Activated CD4-positive, alpha-beta memory T cell treated with anti-CD3 and anti-CD28 coated beads, Interleukin-2, amount 10 ng/mL, durations not matched to agents 7 days and 5 days (primary cell): ENCODE data around the gene NUTM1. TPM values are rescaled to one million over a fixed set of nuclear protein-coding genes. Genes with fewer than 3 reads are reported as not detected.

ENCODE experiments used
- CTCF ChIA-PET: fragments of 350-600 bp; sonication (Branson Sonifier 250); formaldehyde crosslinking; loops from one replicate; lab custom pipeline; 2021; ENCODE audit warnings: antibody characterized with exemption, inconsistent platforms; lab: Charles Lee
- POLR2A ChIA-PET: fragments of 350-600 bp; sonication (Branson Sonifier 250); formaldehyde crosslinking; loops from one replicate; lab custom pipeline; 2021; ENCODE audit warnings: antibody characterized with exemption; lab: Charles Lee
- DNase-seq: peaks from one replicate; pipeline ENCODE4 v3.0.0-alpha.2; 2020
- H3K27ac Mint-ChIP-seq: one replicate; pipeline ENCODE4 v1.8.0; 2021; ENCODE audit warnings: mild to moderate bottlenecking, mixed read lengths
- H3K27me3 Mint-ChIP-seq: one replicate; pipeline ENCODE4 v1.8.0; 2021; ENCODE audit warnings: mixed read lengths
- H3K36me3 Mint-ChIP-seq: one replicate; pipeline ENCODE4 v1.8.0; 2021; ENCODE audit warnings: low read depth, mixed read lengths
- H3K4me1 Mint-ChIP-seq: one replicate; pipeline ENCODE4 v1.8.0; 2021; ENCODE audit warnings: mixed read lengths
- H3K4me3 Mint-ChIP-seq: one replicate; pipeline ENCODE4 v1.8.0; 2021; ENCODE audit warnings: mild to moderate bottlenecking, mixed read lengths
- H3K9me3 Mint-ChIP-seq: one replicate; pipeline ENCODE4 v1.8.0; 2021; ENCODE audit warnings: mixed read lengths
- total RNA-seq, 2 experiments: library from RNA; stranded (reverse); gene quantifications; one replicate each; pipeline ENCODE4 v1.2.3, GENCODE V29; 2021

Gene NUTM1
- total RNA-seq, 2 experiments from 2014 or later, result not detected

- no peaks in the 10 kb centered on the region for H3K9me3 Mint-ChIP-seq
- ChIA-PET CTCF (interaction anchor here (0.7 to 4.6 kb wide), 8 partner anchors 9 to 119 kb away, joined by 3 to 31 read pairs (median 12); partner anchors contain the start of genes KATNBL1, LPCAT4, NOP10 and NUTM1), POLR2A (interaction anchor here (1.4 to 7.0 kb wide), 6 partner anchors 8 to 254 kb away, joined by 5 to 79 read pairs (median 13); partner anchors contain the start of genes GOLGA8B, LPCAT4, NOP10 and NUTM1)
- H3K36me3 Mint-ChIP-seq, result peaks cover 10% of the 10 kb centered on the region
- H3K27me3 Mint-ChIP-seq, result no peaks in the 10 kb centered on the region
- peaks cover 64% of the 10 kb centered on the region for H3K4me1 Mint-ChIP-seq
- H3K4me3 Mint-ChIP-seq, result no peak overlapping the region
- DNase-seq, result no peak
- peak overlapping the region; percentile 60 for H3K27ac Mint-ChIP-seq
Measured at GRCh38 chr15:34329006-34329405, 14.1 kb upstream of the NUTM1 start.

- DNase-seq, result no peak
Measured at GRCh38 chr15:34330279-34330678, 12.8 kb upstream of the NUTM1 start.

GRCh38 chr15:34331809-34332208 is 11.3 kb upstream of the NUTM1 start:
- ChIA-PET POLR2A (no interaction called here), CTCF (interaction anchor here (1.6 to 2.8 kb wide), 2 partner anchors 36 to 256 kb away, joined by 7 to 10 read pairs; partner anchors contain the start of gene LPCAT4)
- no peak for DNase-seq

More at GRCh38 chr15:34330279-34330678, 12.8 kb upstream of the NUTM1 start:
- Mint-ChIP-seq H3K4me3 (no peak overlapping the region), H3K36me3 (peaks cover 10% of the 10 kb centered on the region), H3K4me1 (peaks cover 74% of the 10 kb centered on the region), H3K9me3 (no peaks in the 10 kb centered on the region), H3K27me3 (no peaks in the 10 kb centered on the region), H3K27ac (no peak overlapping the region)
- ChIA-PET POLR2A (interaction anchor here (0.6 to 7.0 kb wide), 4 partner anchors 7 to 37 kb away, joined by 4 to 79 read pairs (median 16); partner anchors contain the start of genes LPCAT4, NOP10, NUTM1 and SLC12A6), CTCF (interaction anchor here (1.0 to 4.6 kb wide), 8 partner anchors 8 to 258 kb away, joined by 3 to 31 read pairs (median 10); partner anchors contain the start of genes KATNBL1, LPCAT4, NOP10 and NUTM1)

GRCh38 chr15:34332553-34333120 is 10.5 kb upstream of the NUTM1 start:
- Mint-ChIP-seq H3K4me1 (peaks cover 79% of the 10 kb centered on the region), H3K9me3 (no peaks in the 10 kb centered on the region), H3K36me3 (peaks cover 12% of the 10 kb centered on the region), H3K27ac (peak overlapping the region; percentile 75), H3K27me3 (no peaks in the 10 kb centered on the region), H3K4me3 (no peak overlapping the region)
- no peak for DNase-seq
- CTCF ChIA-PET, result interaction anchor here (1.1 to 2.8 kb wide), 2 partner anchors 35 to 92 kb away, joined by 5 to 10 read pairs; partner anchors contain the start of gene LPCAT4
- POLR2A ChIA-PET, result interaction anchor here (1.4 kb wide), 1 partner anchor 14 kb away, joined by 4 read pairs; no protein-coding TSS in a partner anchor

More at GRCh38 chr15:34331809-34332208, 11.3 kb upstream of the NUTM1 start:
- Mint-ChIP-seq H3K27ac (peak overlapping the region; percentile 75), H3K4me1 (peaks cover 83% of the 10 kb centered on the region), H3K36me3 (peaks cover 10% of the 10 kb centered on the region), H3K27me3 (no peaks in the 10 kb centered on the region), H3K9me3 (no peaks in the 10 kb centered on the region), H3K4me3 (peak overlapping the region; percentile 0)

GRCh38 chr15:34334672-34335071 is 8.4 kb upstream of the NUTM1 start:
- Mint-ChIP-seq H3K36me3 (peaks cover 12% of the 10 kb centered on the region), H3K4me3 (peak overlapping the region; percentile 96), H3K4me1 (peaks cover 68% of the 10 kb centered on the region), H3K9me3 (no peaks in the 10 kb centered on the region), H3K27me3 (no peaks in the 10 kb centered on the region), H3K27ac (peak overlapping the region; percentile 95)
- DNase-seq, result no peak
- CTCF ChIA-PET, result interaction anchor here (0.6 to 2.8 kb wide), 3 partner anchors 8 to 253 kb away, joined by 3 to 10 read pairs (median 4); partner anchors contain the start of gene LPCAT4
- POLR2A ChIA-PET, result interaction anchor here (1.4 to 8.2 kb wide), 2 partner anchors 8 to 33 kb away, joined by 4 to 92 read pairs; partner anchors contain the start of genes LPCAT4, NOP10 and NUTM1

GRCh38 chr15:34335176-34336032 is 7.7 kb upstream of the NUTM1 start:
- H3K27me3 Mint-ChIP-seq, result no peaks in the 10 kb centered on the region
- CTCF ChIA-PET, result interaction anchor here (1.1 to 5.3 kb wide), 3 partner anchors 31 to 248 kb away, joined by 3 to 42 read pairs (median 21); partner anchors contain the start of genes GOLGA8B and LPCAT4
- POLR2A ChIA-PET, result interaction anchor here (1.1 to 8.2 kb wide), 4 partner anchors 8 to 252 kb away, joined by 3 to 92 read pairs (median 50); partner anchors contain the start of genes GOLGA8B and LPCAT4

GRCh38 chr15:34336231-34336990 is 6.7 kb upstream of the NUTM1 start:
- Mint-ChIP-seq H3K36me3 (peaks cover 22% of the 10 kb centered on the region), H3K9me3 (no peaks in the 10 kb centered on the region), H3K4me1 (peaks cover 69% of the 10 kb centered on the region), H3K4me3 (peak overlapping the region; percentile 96), H3K27ac (peak overlapping the region; percentile 95), H3K27me3 (no peaks in the 10 kb centered on the region)
- no peak for DNase-seq
- ChIA-PET POLR2A (interaction anchor here (0.6 to 8.2 kb wide), 12 partner anchors 9 to 652 kb away, joined by 3 to 92 read pairs (median 7); partner anchors contain the start of genes EMC7, GOLGA8B, KATNBL1 and LPCAT4), CTCF (interaction anchor here (1.0 to 5.3 kb wide), 6 partner anchors 8 to 251 kb away, joined by 3 to 42 read pairs (median 16); partner anchors contain the start of genes GOLGA8B and LPCAT4)

More at GRCh38 chr15:34335176-34336032, 7.7 kb upstream of the NUTM1 start:
- DNase-seq, result no peak
- H3K4me1 Mint-ChIP-seq, result peaks cover 68% of the 10 kb centered on the region
- H3K36me3 Mint-ChIP-seq, result peaks cover 19% of the 10 kb centered on the region
- H3K27ac Mint-ChIP-seq, result peak overlapping the region; percentile 95
- peak overlapping the region; percentile 96 for H3K4me3 Mint-ChIP-seq
- no peaks in the 10 kb centered on the region for H3K9me3 Mint-ChIP-seq

GRCh38 chr15:34336991-34337556 is 6.0 kb upstream of the NUTM1 start:
- Mint-ChIP-seq H3K4me1 (peaks cover 69% of the 10 kb centered on the region), H3K27me3 (no peaks in the 10 kb centered on the region), H3K36me3 (peaks cover 24% of the 10 kb centered on the region), H3K4me3 (peak overlapping the region; percentile 96), H3K9me3 (no peaks in the 10 kb centered on the region), H3K27ac (peak overlapping the region; percentile 95)
- DNase-seq, result peak; percentile 37
- ChIA-PET POLR2A (interaction anchor here (1.0 to 8.2 kb wide), 21 partner anchors 10 to 653 kb away, joined by 3 to 92 read pairs (median 6); partner anchors contain the start of genes EMC4, EMC7, GOLGA8B and KATNBL1), CTCF (interaction anchor here (0.9 to 5.3 kb wide), 6 partner anchors 9 to 250 kb away, joined by 3 to 42 read pairs (median 16); partner anchors contain the start of gene LPCAT4)

GRCh38 chr15:34337557-34338306 is 5.4 kb upstream of the NUTM1 start, which contains the start of gene SLC12A6:
Gene SLC12A6 (minus strand): TSS chr15:34337781. CDS start chr15:34336680, 1,101 bp downstream.
- peaks cover 25% of the 10 kb centered on the region for H3K36me3 Mint-ChIP-seq
- peak; percentile 91 for DNase-seq
- POLR2A ChIA-PET, result interaction anchor here (0.7 to 8.2 kb wide), 24 partner anchors 11 to 653 kb away, joined by 3 to 92 read pairs (median 6); partner anchors contain the start of genes AVEN, EMC4, EMC7 and GOLGA8B
- H3K27ac Mint-ChIP-seq, result peak within 1 kb of the TSS; percentile 95
- no peaks in the 10 kb centered on the region for H3K27me3 Mint-ChIP-seq
- H3K4me3 Mint-ChIP-seq, result peak within 1 kb of the TSS; percentile 96
- peaks cover 65% of the 10 kb centered on the region for H3K4me1 Mint-ChIP-seq
- CTCF ChIA-PET, result interaction anchor here (0.6 to 5.3 kb wide), 8 partner anchors 9 to 250 kb away, joined by 3 to 42 read pairs (median 8); partner anchors contain the start of gene LPCAT4
- no peaks in the 10 kb centered on the region for H3K9me3 Mint-ChIP-seq

GRCh38 chr15:34338347-34338746 is 4.8 kb upstream of the NUTM1 start:
- ChIA-PET POLR2A (interaction anchor here (0.7 to 8.2 kb wide), 20 partner anchors 11 to 652 kb away, joined by 3 to 92 read pairs (median 6); partner anchors contain the start of genes AVEN, EMC4, EMC7 and GOLGA8B), CTCF (interaction anchor here (0.6 to 5.3 kb wide), 6 partner anchors 10 to 249 kb away, joined by 3 to 42 read pairs (median 16); partner anchors contain the start of gene LPCAT4)
- no peak for DNase-seq
- peaks cover 25% of the 10 kb centered on the region for H3K36me3 Mint-ChIP-seq
- no peak overlapping the region for H3K4me3 Mint-ChIP-seq
- H3K27ac Mint-ChIP-seq, result no peak overlapping the region
- no peaks in the 10 kb centered on the region for H3K27me3 Mint-ChIP-seq
- no peaks in the 10 kb centered on the region for H3K9me3 Mint-ChIP-seq
- H3K4me1 Mint-ChIP-seq, result peaks cover 61% of the 10 kb centered on the region
